Stimulated activated CD8-positive, alpha-beta memory T cell treated with anti-CD3 and anti-CD28 coated beads, Interleukin-12 subunit alpha, Interleukin-12 subunit beta, amount 100 ng/mL, for 1 hour (primary cell): ENCODE measurements around the gene SPHK2.
"Not testable (repeated sequence)": the region's sequence is repeated elsewhere in the genome, so short reads cannot be mapped to it uniquely, and the experiment has no call there.

Experiments
- DNase-seq: peaks from one replicate; pipeline ENCODE4 v3.0.0-alpha.2; 2020; ENCODE audit warnings: low read depth

Gene SPHK2

GRCh38 chr19:48637449-48637947 lies 18.2 kb downstream of the SPHK2 start:
- peak; percentile 99 for DNase-seq

GRCh38 chr19:48637948-48638830 lies 18.9 kb downstream of the SPHK2 start:
- peak; percentile 67 for DNase-seq

DNA sequence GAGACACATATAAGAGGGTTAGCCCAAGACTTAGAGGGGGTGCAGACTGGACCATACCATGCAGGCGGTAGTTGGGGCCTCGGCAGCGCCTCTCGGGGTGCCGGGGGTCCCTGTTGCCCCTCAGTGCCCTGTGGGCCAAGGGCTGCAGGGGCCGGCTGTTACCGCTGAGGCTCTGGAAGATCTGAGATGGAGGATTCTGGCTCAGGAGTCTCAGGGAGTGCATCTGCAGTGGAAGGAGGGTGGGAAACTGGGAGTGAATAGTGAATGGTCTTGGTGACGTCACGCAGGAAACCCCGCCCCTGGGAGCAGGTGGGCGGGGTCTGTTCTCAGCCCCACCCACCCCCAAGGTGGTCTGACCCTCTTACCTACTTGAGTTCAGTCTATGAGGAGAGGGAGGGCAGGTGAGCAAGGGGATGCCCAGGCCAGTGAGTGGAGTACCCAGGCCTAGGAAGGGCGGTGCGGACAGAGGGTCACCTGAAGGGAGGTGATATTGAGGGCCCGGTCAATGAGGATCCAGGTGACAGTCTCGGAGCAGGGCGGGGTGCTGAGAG lies 19.6 kb downstream of the SPHK2 start:
- no peak for DNase-seq

DNA sequence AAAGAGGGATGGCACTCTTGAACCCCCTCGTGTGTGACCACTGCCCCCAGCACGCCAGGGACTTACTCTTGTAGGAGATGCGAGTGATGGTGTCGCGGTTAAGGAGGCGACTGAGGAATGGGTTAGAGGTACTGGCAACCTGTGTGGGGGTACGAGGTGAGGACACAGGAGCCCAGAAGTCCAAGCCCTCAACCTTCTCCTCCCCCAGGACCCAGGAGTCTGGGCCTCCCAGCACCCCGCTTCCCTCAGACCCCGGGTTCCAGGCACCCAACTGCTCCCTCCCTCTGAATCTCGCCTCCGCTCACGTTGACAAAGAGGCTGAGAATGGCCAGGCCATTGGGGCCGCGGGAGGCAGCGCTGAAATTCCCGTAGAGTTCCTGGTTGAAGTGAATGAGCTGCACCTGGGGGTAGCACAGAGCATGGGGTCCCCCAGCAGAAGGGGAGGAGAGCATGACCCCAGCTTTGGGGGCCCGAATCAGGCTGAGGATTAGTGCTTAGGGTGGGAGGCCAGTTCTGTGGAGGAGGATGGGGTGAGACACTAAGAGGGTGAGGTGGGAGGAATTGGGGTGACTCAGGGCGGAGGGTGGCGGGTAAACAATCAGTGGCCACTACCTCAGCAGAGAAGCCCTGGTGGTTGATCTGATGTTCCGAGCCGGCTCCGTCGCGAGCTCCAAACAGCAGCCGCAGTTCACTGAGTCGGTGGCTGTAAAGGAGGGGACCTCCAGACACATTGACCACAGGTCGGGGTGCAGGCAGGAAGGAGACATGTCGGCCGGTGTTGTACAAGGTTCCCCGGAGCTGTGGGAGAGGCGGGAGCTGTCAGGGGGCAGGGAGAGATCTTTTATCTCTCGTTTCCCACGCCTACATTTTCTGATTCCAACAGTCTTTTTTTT lies 20.4 kb downstream of the SPHK2 start:
- DNase-seq = no peak

DNA sequence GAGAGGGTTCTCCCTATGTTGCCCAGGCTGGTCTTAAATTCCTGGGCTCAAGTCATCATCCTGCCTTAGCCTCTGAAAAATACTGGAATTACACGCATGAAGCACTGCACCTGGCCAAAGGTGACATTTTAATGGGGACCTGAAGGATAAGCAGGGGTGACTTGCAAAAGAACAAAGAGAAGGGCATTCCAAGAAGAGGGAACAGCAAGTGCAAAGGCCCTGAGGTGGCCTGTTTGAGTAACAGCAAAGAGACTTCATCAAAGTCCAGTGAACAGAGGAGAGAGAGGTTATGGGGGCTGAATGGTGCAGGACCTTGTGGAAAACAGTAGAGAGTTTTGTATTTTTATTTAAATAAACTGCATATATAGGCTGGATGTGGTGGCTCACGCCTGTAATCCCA lies 22.5 kb downstream of the SPHK2 start:
- DNase-seq = no peak

DNA sequence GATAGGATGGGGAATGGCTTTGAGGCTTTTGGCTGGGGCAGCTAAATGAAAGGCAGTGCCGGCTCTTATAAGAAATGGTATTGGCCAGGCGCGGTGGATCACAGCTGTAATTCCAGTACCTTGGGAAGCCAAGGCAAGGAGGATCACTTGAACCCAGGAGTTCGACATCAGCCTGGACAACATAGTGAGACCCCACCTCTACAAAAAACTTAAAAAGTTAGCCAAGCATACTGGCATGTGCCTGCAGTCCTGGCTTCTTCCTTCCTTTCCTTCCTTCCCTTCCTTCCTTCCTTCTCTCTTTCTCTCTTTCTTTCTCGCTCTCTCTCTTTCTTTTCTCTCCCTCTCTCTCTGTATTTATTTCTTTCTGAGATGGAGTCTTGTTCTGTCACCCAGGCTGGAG lies 23.6 kb downstream of the SPHK2 start:
- DNase-seq = no peak

DNA sequence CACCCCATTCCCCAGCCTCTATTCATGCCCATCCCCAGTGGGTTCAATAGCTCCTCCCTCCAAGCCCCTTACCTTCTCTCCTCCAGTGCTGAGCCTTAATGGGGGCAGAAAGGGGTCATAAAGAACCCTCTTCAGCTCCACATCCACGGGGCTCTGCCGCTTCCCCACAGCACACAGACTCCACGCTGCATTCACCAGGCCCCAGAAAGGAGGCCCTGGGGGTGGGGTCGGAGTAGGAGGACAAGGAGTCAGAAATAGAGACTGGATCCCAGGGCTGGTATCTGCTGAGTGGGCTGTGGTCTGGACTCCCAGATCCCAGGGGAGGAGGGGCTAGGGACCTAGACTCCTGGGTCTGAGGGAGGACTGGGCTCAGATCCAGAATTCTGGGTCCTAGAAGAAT lies 25.0 kb downstream of the SPHK2 start:
- no peak for DNase-seq

GRCh38 chr19:48644839-48645619 lies 25.7 kb downstream of the SPHK2 start:
- DNase-seq = peak; percentile 59

- DNase-seq = no peak
Observed at GRCh38 chr19:48645620-48646000, 26.3 kb downstream of the SPHK2 start.

DNA sequence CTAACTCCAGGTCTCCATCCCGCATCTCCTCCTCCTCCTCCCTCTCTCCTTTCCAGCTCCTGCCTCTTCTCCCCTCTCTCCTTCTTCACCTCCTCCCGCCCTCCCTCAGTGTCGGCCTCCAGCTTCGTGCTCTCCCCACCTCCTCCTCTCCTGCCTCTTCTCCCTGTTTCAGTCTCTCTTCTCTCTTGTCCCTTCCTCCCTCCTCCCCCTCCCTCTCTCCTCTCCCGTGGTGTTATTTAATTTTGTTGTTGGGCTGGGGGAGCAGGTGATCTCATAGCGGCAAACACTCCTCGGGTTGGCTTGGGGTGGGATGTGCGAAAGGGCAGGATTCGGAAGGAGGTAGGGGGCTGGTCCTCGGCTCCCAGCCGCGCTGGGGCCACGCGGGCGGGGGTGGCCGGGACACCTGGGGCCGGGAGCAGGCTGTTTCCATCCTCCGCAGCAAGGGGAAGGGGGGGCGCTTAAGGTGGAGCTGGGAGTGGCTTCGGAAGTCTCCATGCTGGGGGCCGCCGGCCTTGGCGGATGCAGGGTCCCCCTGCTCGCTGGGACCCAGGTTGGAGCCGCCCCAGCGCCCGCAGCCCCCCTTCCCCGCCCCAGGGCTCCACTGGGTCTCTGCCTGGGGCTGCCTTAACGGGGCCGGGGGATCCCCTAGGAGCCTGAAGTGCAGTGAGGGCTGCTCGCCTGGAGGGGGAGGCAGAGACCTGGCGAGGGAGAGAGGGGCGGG lies 26.9 kb downstream of the SPHK2 start, which contains the start of gene CA11:
TSS of gene CA11 (minus strand) at position 187 of the 721 bp plus-strand sequence. CDS start 555 bp downstream, outside the sequence.
- DNase-seq = peak; percentile 81

GRCh38 chr19:48646722-48647216 lies 27.5 kb downstream of the SPHK2 start:
- DNase-seq = no peak

GRCh38 chr19:48648134-48648533 lies 28.8 kb downstream of the SPHK2 start:
- DNase-seq = no peak

DNA sequence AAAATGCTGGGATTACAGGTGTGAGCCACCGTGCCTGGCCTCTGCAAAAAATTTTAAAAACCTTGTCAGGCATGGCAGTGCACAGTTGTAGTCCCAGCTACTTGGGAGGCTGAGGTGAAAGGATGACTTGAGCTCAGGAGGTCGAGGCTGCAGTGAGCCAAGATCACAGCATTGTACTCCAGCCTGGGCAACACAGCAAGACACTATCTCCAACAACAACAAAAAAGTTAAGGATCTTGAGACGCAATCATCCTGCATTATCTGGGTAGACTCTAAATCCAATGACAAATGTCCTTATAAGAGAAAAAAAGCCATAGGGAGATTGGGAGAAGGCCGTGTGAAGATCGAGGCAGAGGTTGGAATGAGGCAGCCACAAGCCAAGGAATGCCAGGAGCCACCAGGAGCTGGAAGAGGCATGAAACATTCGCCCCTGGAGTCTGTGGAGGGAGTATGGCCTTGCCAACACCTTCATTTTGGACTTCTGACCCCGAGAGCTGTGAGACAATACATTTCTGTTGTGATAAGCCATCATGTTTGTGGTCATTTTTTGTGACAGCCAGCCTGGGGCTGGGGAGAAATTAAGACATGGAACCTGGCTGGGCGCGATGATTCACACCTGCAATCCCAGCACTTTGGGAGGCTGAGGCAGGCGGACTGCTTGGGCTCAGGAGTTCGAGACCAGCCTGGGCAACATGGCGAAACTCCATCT lies 31.8 kb downstream of the SPHK2 start:
- DNase-seq = no peak

- no peak for DNase-seq
Observed at GRCh38 chr19:48651683-48652048, 32.4 kb downstream of the SPHK2 start.

DNA sequence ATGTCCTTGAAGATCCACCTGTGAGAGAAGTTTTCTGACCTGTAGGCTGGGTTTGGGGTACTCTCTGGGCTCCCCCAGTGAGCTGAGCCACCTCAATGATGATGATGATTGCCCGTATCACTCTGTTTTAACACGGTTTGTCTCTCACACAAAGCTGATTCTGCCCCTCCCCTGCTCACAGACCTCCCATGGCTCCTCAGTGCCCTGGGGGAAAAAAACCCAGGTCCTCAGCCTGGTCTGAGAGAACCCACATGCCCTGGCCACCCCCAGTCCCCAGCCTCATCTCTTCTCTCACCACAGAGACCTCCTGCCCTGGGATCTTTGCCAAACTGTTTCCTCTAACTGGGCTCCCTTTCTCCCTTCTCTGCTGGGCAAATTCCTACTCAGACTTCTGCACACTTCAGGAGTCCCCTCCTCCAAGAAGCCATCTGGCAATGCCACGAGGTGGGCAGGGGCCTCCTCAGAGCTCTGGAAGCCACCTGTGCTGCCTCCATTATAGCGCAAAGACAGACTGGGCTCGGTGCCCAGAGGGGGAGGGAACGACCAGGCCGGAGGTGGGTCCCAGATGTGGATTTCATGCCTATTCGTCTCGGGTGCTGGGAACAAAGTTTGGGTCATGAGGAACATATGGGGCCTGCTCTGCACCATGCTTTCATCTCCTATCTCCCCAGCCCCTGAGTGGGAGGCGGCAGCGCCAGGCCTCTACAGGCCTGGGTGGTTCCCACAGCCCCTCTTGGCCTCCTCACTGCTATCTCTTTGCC lies 35.2 kb downstream of the SPHK2 start:
- no peak for DNase-seq

DNA sequence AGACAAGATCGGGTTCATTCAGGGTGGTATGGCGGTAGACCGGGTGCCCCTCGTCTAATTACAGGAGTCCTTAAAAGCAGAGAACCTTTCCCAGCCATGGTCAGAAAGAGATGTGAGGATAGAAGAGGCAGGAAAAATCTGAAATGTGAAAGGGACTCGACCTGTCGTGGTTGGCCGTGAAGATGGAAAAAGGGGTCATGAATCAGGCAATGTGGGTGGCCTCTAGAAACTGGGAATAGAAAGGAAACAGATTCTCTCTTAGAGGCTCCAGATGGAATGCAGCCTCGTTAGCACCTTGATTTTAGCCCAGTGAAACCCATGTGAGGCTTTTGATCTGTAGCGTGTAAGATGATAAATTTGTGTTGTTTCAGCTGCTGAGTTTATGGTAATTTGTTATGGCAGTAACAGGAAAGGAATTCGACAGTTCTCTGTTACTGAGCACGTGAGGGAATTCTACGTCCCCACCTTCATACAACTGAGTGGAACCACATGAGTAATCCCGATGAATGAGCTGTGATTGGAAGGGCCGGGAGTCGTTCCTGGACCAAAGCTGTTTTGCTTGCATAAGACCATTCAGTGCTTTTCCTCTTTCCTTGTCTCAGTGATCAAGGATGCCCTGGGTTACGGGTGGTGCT lies 37.7 kb downstream of the SPHK2 start:
- no peak for DNase-seq

- DNase-seq = not testable (repeated sequence)
Observed at GRCh38 chr19:48657828-48658227, 38.5 kb downstream of the SPHK2 start.

DNA sequence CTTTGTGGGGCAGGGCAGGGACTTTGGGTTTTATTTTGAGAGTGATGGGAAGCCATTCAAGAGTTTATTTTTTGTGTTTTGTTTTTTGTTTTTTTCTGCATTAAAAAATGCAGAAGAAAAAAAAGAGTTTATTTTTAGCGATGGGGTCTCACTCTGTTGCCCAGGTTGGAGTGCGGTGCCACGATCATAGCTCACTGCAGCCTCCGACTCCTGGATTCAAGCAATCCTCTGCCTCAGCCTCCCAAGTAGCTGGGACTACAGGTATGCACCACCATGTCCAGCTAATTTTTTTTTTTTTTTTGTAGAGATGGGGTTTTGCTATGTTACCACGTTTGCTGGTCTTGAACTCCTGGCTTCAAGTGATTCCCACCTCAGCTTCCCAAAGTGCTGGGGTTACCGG lies 39.2 kb downstream of the SPHK2 start:
- DNase-seq = no peak

GRCh38 chr19:48659768-48660167 lies 40.5 kb downstream of the SPHK2 start:
- no peak for DNase-seq
